ENCODE measurements around the gene ID2.

GRCh38 chr2:8634466-8635172 is 47.2 kb upstream of the ID2 start:
- TF ChIP-seq, protein P1, sequence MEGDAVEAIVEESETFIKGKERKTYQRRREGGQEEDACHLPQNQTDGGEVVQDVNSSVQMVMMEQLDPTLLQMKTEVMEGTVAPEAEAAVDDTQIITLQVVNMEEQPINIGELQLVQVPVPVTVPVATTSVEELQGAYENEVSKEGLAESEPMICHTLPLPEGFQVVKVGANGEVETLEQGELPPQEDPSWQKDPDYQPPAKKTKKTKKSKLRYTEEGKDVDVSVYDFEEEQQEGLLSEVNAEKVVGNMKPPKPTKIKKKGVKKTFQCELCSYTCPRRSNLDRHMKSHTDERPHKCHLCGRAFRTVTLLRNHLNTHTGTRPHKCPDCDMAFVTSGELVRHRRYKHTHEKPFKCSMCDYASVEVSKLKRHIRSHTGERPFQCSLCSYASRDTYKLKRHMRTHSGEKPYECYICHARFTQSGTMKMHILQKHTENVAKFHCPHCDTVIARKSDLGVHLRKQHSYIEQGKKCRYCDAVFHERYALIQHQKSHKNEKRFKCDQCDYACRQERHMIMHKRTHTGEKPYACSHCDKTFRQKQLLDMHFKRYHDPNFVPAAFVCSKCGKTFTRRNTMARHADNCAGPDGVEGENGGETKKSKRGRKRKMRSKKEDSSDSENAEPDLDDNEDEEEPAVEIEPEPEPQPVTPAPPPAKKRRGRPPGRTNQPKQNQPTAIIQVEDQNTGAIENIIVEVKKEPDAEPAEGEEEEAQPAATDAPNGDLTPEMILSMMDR (IDR thresholded peaks at IDR 0.05; ENCODE audit: insufficient read depth, low read depth, low read length) = no peak
- no peak for TF ChIP-seq EZH2 (IDR thresholded peaks at IDR 0.05; ENCODE audit: insufficient read depth, low read length)
